ENCODE results near the gene CHST8.

GRCh38 chr19:33618884-33619283 lies 2.9 kb upstream of the CHST8 start:
- TF ChIP-seq CREB1 (IDR thresholded peaks at IDR 0.05; ENCODE audit: low read depth): no peak
- no peak for TF ChIP-seq EP300 (IDR thresholded peaks at IDR 0.05; ENCODE audit: borderline replicate concordance)
- TF ChIP-seq TCF12 (IDR thresholded peaks at IDR 0.05; ENCODE audit: low read depth): no peak
